IPS-20b (cell line): ENCODE data around the gene VPS26C.

ENCODE experiments used
- H3K27ac ChIP-seq: one replicate; pipeline ENCODE4 v1.5.1; 2013; ENCODE audit warnings: low read length
- H3K27me3 ChIP-seq: 2 replicates; pipeline ENCODE4 v1.6.1; 2013; ENCODE audit warnings: mild to moderate bottlenecking, low read length, inconsistent platforms; ENCODE audit not compliant: insufficient read depth
- H3K36me3 ChIP-seq: 2 replicates; pipeline ENCODE4 v1.6.1; 2013; ENCODE audit warnings: low read depth, mild to moderate bottlenecking, inconsistent platforms, low read length, moderate library complexity; ENCODE audit not compliant: insufficient read depth
- H3K4me1 ChIP-seq: 2 replicates; pipeline ENCODE4 v1.6.1; 2013; ENCODE audit warnings: mild to moderate bottlenecking, control low read depth, inconsistent platforms, low read length, moderate library complexity; ENCODE audit not compliant: insufficient read depth
- H3K4me3 ChIP-seq: 2 replicates; pipeline ENCODE4 v1.5.1; 2013; ENCODE audit warnings: mild to moderate bottlenecking, low read length, inconsistent platforms
- H3K9ac ChIP-seq: 2 replicates; pipeline ENCODE4 v1.6.1; 2013; ENCODE audit warnings: low read depth, mild to moderate bottlenecking, inconsistent platforms, low read length, moderate library complexity
- H3K9me3 ChIP-seq: 2 replicates; pipeline ENCODE4 v1.6.1; 2013; ENCODE audit warnings: mild to moderate bottlenecking, low read depth, low read length, inconsistent platforms; ENCODE audit not compliant: insufficient read depth

VPS26C gene

DNA sequence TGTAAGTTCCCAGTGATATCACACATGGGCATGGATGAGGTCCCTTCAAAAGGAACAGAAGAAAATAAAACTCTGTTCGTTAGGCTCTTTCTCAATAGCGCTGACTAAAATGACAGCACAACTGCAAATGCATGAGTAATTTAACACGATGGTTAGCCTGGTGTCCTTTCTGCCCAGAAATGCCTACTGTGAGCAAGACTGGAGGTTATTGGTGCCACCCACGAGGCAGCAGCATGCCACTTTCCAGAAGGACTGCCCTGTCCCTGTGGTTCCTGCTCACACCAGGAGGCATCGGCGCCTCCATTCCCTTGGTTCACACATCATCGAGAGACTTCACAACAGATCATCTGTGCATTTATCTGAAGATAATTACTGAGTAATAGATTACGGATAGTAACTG lies 26.2 kb downstream of the VPS26C start:
- H3K27me3 ChIP-seq, result no peaks in the 10 kb centered on the region
- no peak overlapping the region for H3K27ac ChIP-seq
- no peak overlapping the region for H3K4me3 ChIP-seq
- H3K4me1 ChIP-seq, result peaks cover 8% of the 10 kb centered on the region
- H3K36me3 ChIP-seq, result peaks cover 34% of the 10 kb centered on the region
- H3K9ac ChIP-seq, result no peak overlapping the region
- no peaks in the 10 kb centered on the region for H3K9me3 ChIP-seq

- no peaks in the 10 kb centered on the region for H3K4me1 ChIP-seq
- no peak overlapping the region for H3K9ac ChIP-seq
- H3K36me3 ChIP-seq, result peaks cover 53% of the 10 kb centered on the region
- H3K27ac ChIP-seq, result no peak overlapping the region
- H3K9me3 ChIP-seq, result no peaks in the 10 kb centered on the region
- no peaks in the 10 kb centered on the region for H3K27me3 ChIP-seq
- H3K4me3 ChIP-seq, result no peak overlapping the region
Observed at GRCh38 chr21:37237764-37238163, 29.4 kb downstream of the VPS26C start.

GRCh38 chr21:37237346-37237745 lies 29.8 kb downstream of the VPS26C start:
- Histone ChIP-seq H3K4me1 (no peaks in the 10 kb centered on the region), H3K9me3 (no peaks in the 10 kb centered on the region), H3K27me3 (no peaks in the 10 kb centered on the region), H3K36me3 (peaks cover 57% of the 10 kb centered on the region), H3K9ac (no peak overlapping the region), H3K27ac (no peak overlapping the region), H3K4me3 (no peak overlapping the region)

DNA sequence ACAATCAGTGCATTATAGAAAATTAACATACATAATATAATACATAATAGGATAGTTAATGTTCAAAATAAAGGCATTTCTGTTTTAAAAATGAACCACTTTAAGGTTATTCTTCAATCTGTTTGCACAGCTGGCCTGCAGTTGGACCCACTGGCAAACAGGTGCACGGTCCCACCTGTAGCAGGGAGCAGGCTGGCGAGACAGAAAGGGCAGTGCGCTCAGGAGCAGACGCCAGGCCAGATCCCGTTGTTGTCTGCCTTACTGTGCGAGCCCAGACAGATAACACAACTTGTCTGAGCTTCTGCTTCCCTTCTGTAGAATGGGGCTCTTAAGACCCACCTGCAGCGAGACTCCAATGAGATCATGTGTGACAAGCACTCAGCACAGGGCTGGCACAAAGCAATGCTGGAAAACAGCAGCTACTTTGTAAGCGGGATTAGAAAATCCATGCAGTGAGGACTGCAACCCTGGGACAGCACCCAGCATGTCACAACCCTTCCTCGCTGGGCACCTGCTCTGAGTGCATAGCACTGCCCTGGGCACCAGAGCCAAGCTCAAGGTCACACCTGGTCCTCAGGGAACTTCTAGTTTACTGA lies 33.5 kb downstream of the VPS26C start:
- H3K36me3 ChIP-seq, result peaks cover 79% of the 10 kb centered on the region
- H3K4me3 ChIP-seq, result no peak overlapping the region
- no peaks in the 10 kb centered on the region for H3K27me3 ChIP-seq
- no peak overlapping the region for H3K9ac ChIP-seq
- no peaks in the 10 kb centered on the region for H3K4me1 ChIP-seq
- H3K9me3 ChIP-seq, result no peaks in the 10 kb centered on the region
- no peak overlapping the region for H3K27ac ChIP-seq

GRCh38 chr21:37232274-37233018 lies 34.7 kb downstream of the VPS26C start:
- H3K27me3 ChIP-seq, result no peaks in the 10 kb centered on the region
- no peak overlapping the region for H3K9ac ChIP-seq
- no peak overlapping the region for H3K4me3 ChIP-seq
- no peaks in the 10 kb centered on the region for H3K9me3 ChIP-seq
- H3K27ac ChIP-seq, result no peak overlapping the region
- peaks cover 84% of the 10 kb centered on the region for H3K36me3 ChIP-seq
- no peaks in the 10 kb centered on the region for H3K4me1 ChIP-seq

GRCh38 chr21:37231671-37232070 lies 35.5 kb downstream of the VPS26C start:
- peaks cover 84% of the 10 kb centered on the region for H3K36me3 ChIP-seq
- H3K27ac ChIP-seq, result no peak overlapping the region
- no peak overlapping the region for H3K9ac ChIP-seq
- no peaks in the 10 kb centered on the region for H3K4me1 ChIP-seq
- no peaks in the 10 kb centered on the region for H3K27me3 ChIP-seq
- H3K4me3 ChIP-seq, result no peak overlapping the region
- H3K9me3 ChIP-seq, result no peaks in the 10 kb centered on the region

DNA sequence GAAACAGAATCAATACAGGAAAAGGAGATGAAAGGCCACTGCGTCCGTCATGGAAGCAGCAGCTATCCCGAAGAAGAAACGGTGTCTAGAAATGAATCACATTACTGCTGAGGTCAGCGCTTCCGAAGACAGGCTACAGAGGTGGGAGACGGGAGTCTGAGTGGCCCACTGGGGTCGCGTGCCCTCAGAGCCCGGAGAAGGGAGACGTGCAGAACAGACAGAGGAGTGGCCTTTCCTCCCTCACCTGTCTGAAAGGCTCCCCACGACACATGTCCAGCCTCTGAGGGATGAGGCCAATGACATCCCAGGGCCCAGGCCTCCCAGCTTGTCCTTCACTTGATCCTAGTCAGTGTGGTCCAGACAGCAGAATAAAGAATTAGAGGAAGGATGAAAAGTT lies 35.9 kb downstream of the VPS26C start:
- Histone ChIP-seq H3K9ac (no peak overlapping the region), H3K27me3 (no peaks in the 10 kb centered on the region), H3K36me3 (peaks cover 85% of the 10 kb centered on the region)

DNA sequence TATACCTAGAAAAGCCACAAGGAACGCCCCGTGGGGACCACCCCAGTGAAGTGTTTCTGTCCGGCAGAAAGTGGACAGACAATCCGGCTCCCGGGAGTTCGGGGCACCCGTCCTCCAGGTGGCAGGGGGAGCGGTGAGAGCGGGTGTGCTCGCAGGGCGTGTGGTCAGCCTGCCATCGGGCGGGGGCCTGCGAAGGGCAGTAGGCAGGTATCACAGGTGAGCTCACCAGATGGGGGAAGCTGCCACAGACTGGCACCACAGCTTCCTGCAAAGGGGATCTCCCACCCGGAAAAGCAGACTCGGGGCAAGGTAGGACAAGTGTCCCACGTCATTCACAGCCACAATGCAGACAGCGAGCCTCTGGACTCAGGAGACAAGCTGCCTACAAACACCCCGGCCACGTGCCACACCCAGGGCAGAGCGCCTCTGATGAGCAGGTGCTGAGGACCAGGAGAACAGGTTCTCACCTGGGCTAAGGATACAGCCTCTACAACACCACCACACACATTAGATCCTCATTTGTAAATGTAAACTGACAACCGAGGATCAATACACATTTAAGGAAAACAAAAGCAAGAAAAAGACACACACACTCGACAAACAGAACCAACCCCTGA lies 36.4 kb downstream of the VPS26C start:
- H3K27ac ChIP-seq, result no peak overlapping the region
- H3K4me1 ChIP-seq, result no peaks in the 10 kb centered on the region
- no peak overlapping the region for H3K9ac ChIP-seq
- no peaks in the 10 kb centered on the region for H3K27me3 ChIP-seq
- peaks cover 86% of the 10 kb centered on the region for H3K36me3 ChIP-seq
- no peaks in the 10 kb centered on the region for H3K9me3 ChIP-seq
- H3K4me3 ChIP-seq, result no peak overlapping the region

More for the DNA sequence above, 35.9 kb downstream of the VPS26C start:
- H3K9me3 ChIP-seq, result no peaks in the 10 kb centered on the region
- H3K4me3 ChIP-seq, result no peak overlapping the region
- H3K4me1 ChIP-seq, result no peaks in the 10 kb centered on the region
- no peak overlapping the region for H3K27ac ChIP-seq

DNA sequence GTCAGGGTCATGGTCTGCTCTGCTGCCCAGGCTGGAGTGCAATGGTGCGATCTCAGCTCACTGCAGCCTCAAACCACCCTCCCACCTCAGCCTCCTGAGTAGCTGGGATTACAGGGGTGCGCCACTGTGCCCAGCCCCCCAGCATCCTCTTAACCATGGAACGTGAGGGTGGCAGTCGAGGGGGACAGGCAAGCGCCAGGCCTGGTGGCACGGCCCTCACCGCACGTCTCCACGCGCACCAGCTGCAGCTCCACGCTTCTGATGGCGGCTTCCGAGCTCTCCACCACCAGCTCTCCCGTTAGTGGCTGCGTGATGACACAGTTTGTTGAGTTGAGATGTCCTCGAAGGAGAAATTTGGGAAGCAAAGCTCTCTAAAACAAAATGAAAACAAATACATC lies 39.1 kb downstream of the VPS26C start:
- Histone ChIP-seq H3K9me3 (peaks cover 9% of the 10 kb centered on the region; the same call in 1 of the 2 replicates), H3K4me3 (no peak overlapping the region), H3K27me3 (no peaks in the 10 kb centered on the region), H3K9ac (no peak overlapping the region), H3K36me3 (peaks cover 100% of the 10 kb centered on the region), H3K27ac (no peak overlapping the region), H3K4me1 (no peaks in the 10 kb centered on the region)

DNA sequence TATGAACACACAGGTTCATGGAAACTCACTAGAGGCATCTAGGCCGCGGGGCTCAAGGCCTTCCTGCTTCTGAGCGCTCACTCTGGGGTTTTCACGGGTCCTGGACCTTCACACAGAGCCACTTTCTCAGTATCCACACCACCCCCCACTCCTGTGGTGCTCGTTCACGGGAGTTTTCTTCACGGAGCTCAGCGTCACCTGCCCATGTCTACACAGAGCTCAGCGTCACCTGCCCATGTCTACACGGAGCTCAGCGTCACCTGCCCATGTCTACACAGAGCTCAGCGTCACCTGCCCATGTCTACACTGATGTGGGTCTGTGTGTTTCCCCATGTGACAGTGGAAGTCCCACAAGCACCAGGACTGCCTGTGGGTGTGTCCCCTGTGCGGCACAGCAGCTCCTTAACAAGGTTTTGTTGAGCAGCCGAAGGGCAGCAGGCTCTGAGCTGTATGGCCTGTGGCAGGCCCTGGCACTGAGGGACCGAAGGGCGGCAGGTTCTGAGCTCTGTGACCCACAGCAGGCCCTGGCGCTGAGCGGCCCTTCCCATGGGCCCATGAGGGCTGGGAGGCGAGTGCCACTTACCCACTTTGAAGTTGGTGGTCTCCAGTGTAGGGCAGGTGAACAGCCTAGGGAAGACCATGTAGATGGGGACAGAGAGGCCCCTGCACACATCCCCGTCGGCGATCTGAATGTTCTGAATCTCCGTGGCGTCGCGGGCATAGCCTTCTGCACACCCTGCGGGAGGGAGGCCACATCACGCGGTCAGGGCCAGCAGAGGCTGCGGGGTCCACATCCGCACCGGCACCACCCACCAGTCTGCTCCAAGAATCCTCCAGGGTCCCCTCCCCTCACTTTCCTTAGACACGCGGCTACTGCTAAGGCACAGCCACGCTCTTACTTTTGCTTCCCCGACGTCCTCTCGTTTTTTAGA lies 39.8 kb downstream of the VPS26C start:
- H3K4me1 ChIP-seq, result no peaks in the 10 kb centered on the region
- no peak overlapping the region for H3K9ac ChIP-seq
- no peak overlapping the region for H3K4me3 ChIP-seq
- no peak overlapping the region for H3K27ac ChIP-seq
- no peaks in the 10 kb centered on the region for H3K27me3 ChIP-seq
- peaks cover 9% of the 10 kb centered on the region; the same call in 1 of the 2 replicates for H3K9me3 ChIP-seq
- peaks cover 94% of the 10 kb centered on the region for H3K36me3 ChIP-seq

GRCh38 chr21:37226041-37226920 lies 40.9 kb downstream of the VPS26C start:
- Histone ChIP-seq H3K4me3 (no peak overlapping the region), H3K9me3 (peaks cover 12% of the 10 kb centered on the region), H3K4me1 (no peaks in the 10 kb centered on the region), H3K27me3 (no peaks in the 10 kb centered on the region), H3K27ac (no peak overlapping the region), H3K36me3 (peaks cover 84% of the 10 kb centered on the region), H3K9ac (no peak overlapping the region)
